ENCODE results near the gene GPR152. TPM values are rescaled to one million over a fixed set of nuclear protein-coding genes. Genes with fewer than 3 reads are reported as not detected.
"Not testable (repeated sequence)": the region's sequence is repeated elsewhere in the genome, so short reads cannot be mapped to it uniquely, and the experiment has no call there.

Gene GPR152
- total RNA-seq, 8 experiments from 2014 or later = 0.11 to 0.90 (median 0.31) TPM; not detected in 3

- WGBS, 10 experiments = 60 to 100% (median 100%) methylated on average over 1 to 4 of the region's 65 CpGs; no CpG with 5 or more reads in 7 of the 10 experiments
- H3K4me1 ChIP-seq (replicated peaks in 1 of 2) = no peaks in the 10 kb centered on the region
- no peak overlapping the region for H3K27ac ChIP-seq
- in situ Hi-C loops (cut with MboI; ENCODE audit: low pct_unique_long_range_greater_than_20kb in 2 of 9, low sequenced_read_pairs in 9 of 9, unreplicated experiment in 9 of 9) = loop anchor here in 1 of 9 experiments (25.0 kb wide), 1 partner anchor 106 kb away; the partner anchor contains the start of gene RAD9A
- ATAC-seq (replicated peaks in 6 of 8) = peak in 1 of 8 experiments; percentile 2
- H3K4me3 ChIP-seq = no peak overlapping the region
These were observed 41.2 kb upstream of the GPR152 start for GRCh38 chr11:67493548-67494370.

GRCh38 chr11:67492801-67493547 lies 40.4 kb upstream of the GPR152 start:
- in situ Hi-C loops (cut with MboI; ENCODE audit: low pct_unique_long_range_greater_than_20kb in 2 of 9, low sequenced_read_pairs in 9 of 9, unreplicated experiment in 9 of 9) = loop anchor here in 1 of 9 experiments (25.0 kb wide), 1 partner anchor 106 kb away; the partner anchor contains the start of gene RAD9A
- peak in 4 of 8 experiments; percentile 3 to 10 (median 7) for ATAC-seq (replicated peaks in 6 of 8)
- WGBS, 10 experiments = 87 to 100% (median 100%) methylated on average over 1 to 23 of the region's 46 CpGs; no CpG with 5 or more reads in 7 of the 10 experiments
- no peaks in the 10 kb centered on the region for H3K4me1 ChIP-seq (replicated peaks in 1 of 2)
- H3K4me3 ChIP-seq = no peak overlapping the region
- no peak overlapping the region for H3K27ac ChIP-seq

DNA sequence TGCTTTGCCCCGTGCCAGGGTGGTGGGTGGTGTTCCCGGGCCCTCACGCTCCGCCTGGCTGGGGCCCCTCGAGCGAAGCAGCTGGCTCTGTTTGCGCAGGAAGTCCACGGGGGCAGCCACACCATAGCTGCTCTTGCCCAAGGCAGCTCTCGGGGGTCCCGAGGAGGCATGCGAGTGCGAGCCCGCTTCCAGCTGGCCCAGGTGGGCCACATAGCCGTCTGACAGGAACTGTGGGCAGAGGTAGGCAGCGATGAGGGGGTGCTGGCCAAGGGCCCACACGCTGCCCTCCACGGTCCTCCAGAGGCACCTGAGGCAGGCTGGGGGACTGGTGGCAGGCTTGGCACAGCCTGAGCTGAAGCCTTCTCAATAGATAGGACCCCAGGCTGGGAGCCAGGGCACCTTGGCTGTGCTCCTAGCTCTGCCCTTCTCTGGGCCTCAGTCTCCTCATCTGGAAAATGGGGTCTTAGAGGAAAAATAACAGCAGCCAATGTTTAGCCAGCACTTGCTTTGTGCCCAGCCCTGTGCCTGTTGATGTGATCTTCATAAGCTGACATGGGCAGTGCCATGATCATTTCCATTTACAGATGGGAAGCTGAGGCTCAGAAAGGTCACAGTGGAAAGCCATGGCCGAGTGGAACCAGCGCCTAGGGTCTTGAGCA lies 39.7 kb upstream of the GPR152 start:
- ATAC-seq (replicated peaks in 6 of 8) = no peak
- no peak overlapping the region for H3K4me3 ChIP-seq
- H3K4me1 ChIP-seq (replicated peaks in 1 of 2) = no peaks in the 10 kb centered on the region
- WGBS, 10 experiments = 76 to 90% (median 84%) methylated on average over 2 to 12 of the region's 19 CpGs; no CpG with 5 or more reads in 5 of the 10 experiments
- no peak overlapping the region for H3K27ac ChIP-seq
- in situ Hi-C loops (cut with MboI; ENCODE audit: low pct_unique_long_range_greater_than_20kb in 2 of 9, low sequenced_read_pairs in 9 of 9, unreplicated experiment in 9 of 9) = loop anchor here in 1 of 9 experiments (25.0 kb wide), 1 partner anchor 105 kb away; the partner anchor contains the start of gene RAD9A

- no peak overlapping the region for H3K4me3 ChIP-seq
- no peak overlapping the region for H3K27ac ChIP-seq
- peak in 2 of 8 experiments; percentile 5 to 8 for ATAC-seq (replicated peaks in 6 of 8)
- no peaks in the 10 kb centered on the region for H3K4me1 ChIP-seq (replicated peaks in 1 of 2)
- in situ Hi-C loops (cut with MboI; ENCODE audit: low pct_unique_long_range_greater_than_20kb in 2 of 9, low sequenced_read_pairs in 9 of 9, unreplicated experiment in 9 of 9) = loop anchor here in 1 of 9 experiments (25.0 kb wide), 1 partner anchor 104 kb away; the partner anchor contains the start of gene RAD9A
- 71 to 92% methylated on average over 4 to 6 of the region's 24 CpGs; no CpG with 5 or more reads in 8 of the 10 experiments for WGBS, 10 experiments
These were observed 38.9 kb upstream of the GPR152 start for GRCh38 chr11:67491276-67492068.

- Histone ChIP-seq H3K4me1 (replicated peaks in 1 of 2) (no peaks in the 10 kb centered on the region), H3K27ac (no peak overlapping the region), H3K4me3 (no peak overlapping the region)
- 94 to 100% methylated on average over 4 to 11 of the region's 15 CpGs; no CpG with 5 or more reads in 8 of the 10 experiments for WGBS, 10 experiments
- peak in 2 of 8 experiments; percentile 1 to 3 for ATAC-seq (replicated peaks in 6 of 8)
- in situ Hi-C loops (cut with MboI; ENCODE audit: low pct_unique_long_range_greater_than_20kb in 2 of 9, low sequenced_read_pairs in 9 of 9, unreplicated experiment in 9 of 9) = loop anchor here in 1 of 9 experiments (25.0 kb wide), 1 partner anchor 103 kb away; the partner anchor contains the start of gene RAD9A
These were observed 38.2 kb upstream of the GPR152 start for GRCh38 chr11:67490727-67491065.

GRCh38 chr11:67489885-67490726 lies 37.6 kb upstream of the GPR152 start:
- no peak overlapping the region for H3K27ac ChIP-seq
- H3K4me1 ChIP-seq (replicated peaks in 1 of 2) = no peaks in the 10 kb centered on the region
- in situ Hi-C loops (cut with MboI; ENCODE audit: low pct_unique_long_range_greater_than_20kb in 2 of 9, low sequenced_read_pairs in 9 of 9, unreplicated experiment in 9 of 9) = loop anchor here in 1 of 9 experiments (25.0 kb wide), 1 partner anchor 103 kb away; the partner anchor contains the start of gene RAD9A
- H3K4me3 ChIP-seq = no peak overlapping the region
- 67 to 100% (median 96%) methylated on average over 1 to 7 of the region's 23 CpGs; no CpG with 5 or more reads in 4 of the 10 experiments for WGBS, 10 experiments
- peak in 2 of 8 experiments; percentile 1 to 3 for ATAC-seq (replicated peaks in 6 of 8)

GRCh38 chr11:67489203-67489884 lies 36.8 kb upstream of the GPR152 start:
- no peak for ATAC-seq (replicated peaks in 6 of 8)
- in situ Hi-C loops (cut with MboI; ENCODE audit: low pct_unique_long_range_greater_than_20kb in 2 of 9, low sequenced_read_pairs in 9 of 9, unreplicated experiment in 9 of 9) = loop anchor here in 1 of 9 experiments (25.0 kb wide), 1 partner anchor 102 kb away; the partner anchor contains the start of gene RAD9A
- 20 to 100% (median 95%) methylated on average over 1 to 8 of the region's 25 CpGs; no CpG with 5 or more reads in 5 of the 10 experiments for WGBS, 10 experiments
- Histone ChIP-seq H3K4me1 (replicated peaks in 1 of 2) (peaks cover 0 to 3% of the 10 kb centered on the region in 2 donors), H3K4me3 (no peak overlapping the region), H3K27ac (no peak overlapping the region)

- peaks cover 6 to 12% of the 10 kb centered on the region in 2 donors for H3K4me1 ChIP-seq (replicated peaks in 1 of 2)
- in situ Hi-C loops (cut with MboI; ENCODE audit: low pct_unique_long_range_greater_than_20kb in 2 of 9, low sequenced_read_pairs in 9 of 9, unreplicated experiment in 9 of 9) = loop anchor here in 1 of 9 experiments (25.0 kb wide), 1 partner anchor 99 kb away; the partner anchor contains the start of gene RAD9A
These were observed 34.1 kb upstream of the GPR152 start for GRCh38 chr11:67486481-67487195.

DNA sequence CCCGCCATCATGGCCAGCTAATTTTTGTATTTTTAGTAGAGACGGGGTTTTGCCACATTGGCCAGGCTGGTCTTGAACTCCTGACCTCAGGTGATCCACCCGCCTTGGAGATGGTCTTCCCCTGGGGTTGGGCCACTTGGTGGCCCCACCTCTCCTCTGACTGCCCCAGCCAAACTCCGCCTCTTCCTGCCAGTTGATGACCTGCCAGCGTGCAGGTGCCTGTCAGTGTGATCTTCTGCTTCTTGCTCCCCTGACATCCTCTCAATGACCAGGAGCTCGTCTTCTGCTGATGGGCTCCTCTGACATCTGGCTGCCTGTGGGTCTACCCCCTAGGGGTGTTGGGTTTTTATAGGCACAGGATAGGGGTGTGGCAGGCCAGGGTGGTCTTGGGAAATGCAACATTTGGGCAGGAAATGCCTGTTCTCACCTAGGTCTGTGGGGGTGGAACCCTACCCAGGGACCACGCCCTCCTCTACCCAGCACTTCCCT lies 33.4 kb upstream of the GPR152 start:
- in situ Hi-C loops (cut with MboI; ENCODE audit: low pct_unique_long_range_greater_than_20kb in 2 of 9, low sequenced_read_pairs in 9 of 9, unreplicated experiment in 9 of 9) = loop anchor here in 1 of 9 experiments (25.0 kb wide), 1 partner anchor 99 kb away; the partner anchor contains the start of gene RAD9A
- 90 to 100% (median 100%) methylated on average over 1 to 4 of the region's 7 CpGs; no CpG with 5 or more reads in 7 of the 10 experiments for WGBS, 10 experiments
- H3K27ac ChIP-seq; ATAC-seq (replicated peaks in 6 of 8); H3K4me3 ChIP-seq: not testable (repeated sequence)
- H3K4me1 ChIP-seq (replicated peaks in 1 of 2) = peaks cover 6 to 12% of the 10 kb centered on the region in 2 donors

More at GRCh38 chr11:67486481-67487195, 34.1 kb upstream of the GPR152 start:
- H3K27ac ChIP-seq = no peak overlapping the region
- 64 to 100% (median 93%) methylated on average over 2 to 16 of the region's 20 CpGs; no CpG with 5 or more reads in 4 of the 10 experiments for WGBS, 10 experiments
- ATAC-seq (replicated peaks in 6 of 8) = no peak
- no peak overlapping the region for H3K4me3 ChIP-seq

DNA sequence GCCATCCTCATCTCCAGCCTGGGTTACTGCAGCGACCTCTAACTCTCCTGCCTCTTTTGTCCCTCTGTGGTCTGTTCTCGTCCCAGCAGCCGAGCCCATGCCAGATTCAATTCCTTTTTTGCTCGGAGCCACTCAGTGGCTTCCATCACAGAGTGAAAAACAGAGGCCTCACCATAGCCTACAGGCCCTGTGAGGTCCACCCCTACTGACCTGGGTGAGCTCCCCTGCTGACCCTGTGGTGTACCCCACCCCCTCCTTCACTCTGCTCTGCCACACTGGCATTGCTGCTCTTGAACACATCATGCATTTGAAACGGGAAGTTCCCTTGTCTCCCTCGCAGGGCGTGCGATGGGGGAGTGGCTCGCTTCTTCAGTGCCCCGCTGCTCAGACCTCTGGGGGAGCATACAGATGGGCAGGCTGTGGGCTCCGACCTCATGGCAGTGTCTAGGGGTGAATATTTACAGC lies 32.4 kb upstream of the GPR152 start:
- in situ Hi-C loops (cut with MboI; ENCODE audit: low pct_unique_long_range_greater_than_20kb in 2 of 9, low sequenced_read_pairs in 9 of 9, unreplicated experiment in 9 of 9) = loop anchor here in 1 of 9 experiments (25.0 kb wide), 1 partner anchor 98 kb away; the partner anchor contains the start of gene RAD9A
- 33 to 87% (median 68%) methylated on average over 1 to 9 of the region's 11 CpGs; no CpG with 5 or more reads in 2 of the 10 experiments for WGBS, 10 experiments
- Histone ChIP-seq H3K4me3 (no peak overlapping the region), H3K27ac (no peak overlapping the region), H3K4me1 (replicated peaks in 1 of 2) (peaks cover 6 to 12% of the 10 kb centered on the region in 2 donors)
- ATAC-seq (replicated peaks in 6 of 8) = no peak
